UCSD-AML1 (cell line): ENCODE measurements around the gene BEX2.

Experiments used
- DNase-seq: peaks from one replicate; lab custom pipeline; 2025; ENCODE audit not compliant: unreplicated experiment; lab: John Stamatoyannopoulos, UW

BEX2 gene

GRCh38 chrX:103274284-103274683 lies 36.5 kb downstream of the BEX2 start:
- no peak for DNase-seq
